WTC11 (cell line): Measurements from ENCODE around the gene HOXB13.

Experiments used
- ATF6 ChIP-seq: sonication (generic); formaldehyde crosslinking; IDR thresholded peaks from 2 replicates; pipeline ENCODE4 v1.8.1; 2023; ENCODE audit warnings: mild to moderate bottlenecking, missing genetic modification reagents
- CREB1 ChIP-seq: sonication (generic); formaldehyde crosslinking; IDR thresholded peaks from 2 replicates; pipeline ENCODE4 v1.8.0; 2023; ENCODE audit warnings: mild to moderate bottlenecking, missing genetic modification reagents
- CTCF ChIP-seq: fragments of 200-600 bp; IDR thresholded peaks from 2 replicates; pipeline ENCODE4 v1.8.0; 2022; ENCODE audit warnings: antibody characterized with exemption
- FOXK1 ChIP-seq: sonication (generic); formaldehyde crosslinking; IDR thresholded peaks from 2 replicates; pipeline ENCODE4 v1.8.0; 2022; ENCODE audit warnings: mild to moderate bottlenecking, moderate library complexity, missing genetic modification reagents
- HMGXB4 ChIP-seq: sonication (generic); formaldehyde crosslinking; IDR thresholded peaks from 2 replicates; pipeline ENCODE4 v1.8.1; 2023; ENCODE audit warnings: mild to moderate bottlenecking, moderate library complexity, missing genetic modification reagents
- MXD4 ChIP-seq: fragments of 250-450 bp; sonication (Bioruptor Pico); IDR thresholded peaks from 2 replicates; pipeline ENCODE4 v1.8.0; 2021; ENCODE audit warnings: mild to moderate bottlenecking, moderate library complexity, borderline replicate concordance
- STAT6 ChIP-seq: sonication (generic); formaldehyde crosslinking; conservative IDR thresholded peaks from 2 replicates; pipeline ENCODE4 v1.8.1; 2023; ENCODE audit warnings: mild to moderate bottlenecking, low read depth, missing genetic modification reagents, moderate library complexity
- USF2 ChIP-seq: sonication (generic); formaldehyde crosslinking; IDR thresholded peaks from 2 replicates; pipeline ENCODE4 v1.8.1; 2023; ENCODE audit warnings: mild to moderate bottlenecking, missing genetic modification reagents, moderate library complexity

- TF ChIP-seq USF2 (no peak), CTCF (no peak), FOXK1 (CRISPR knock-in tag) (no peak), MXD4 (CRISPR knock-in tag) (no peak), STAT6 (no peak), CREB1 (CRISPR knock-in tag) (no peak), HMGXB4 (CRISPR knock-in tag) (no peak), ATF6 (CRISPR knock-in tag) (no peak)
Measured at GRCh38 chr17:48773245-48773644, 44.7 kb upstream of the HOXB13 start.
